Progenitor cell of endocrine pancreas (in vitro differentiated cells): Measurements from ENCODE around the gene SH2B3. TPM values are rescaled to one million over a fixed set of nuclear protein-coding genes. Genes with fewer than 3 reads are reported as not detected.

Experiments
- DNase-seq: peaks from one replicate; pipeline ENCODE4 v3.0.0; 2021; ENCODE audit warnings: low spot score; ENCODE audit not compliant: unreplicated experiment
- H3K27ac Mint-ChIP-seq: 2 replicates; pipeline ENCODE4 v1.8.0; 2021; ENCODE audit warnings: mild to moderate bottlenecking, moderate library complexity, mixed read lengths
- H3K27me3 Mint-ChIP-seq: 2 replicates; pipeline ENCODE4 v1.8.0; 2021; ENCODE audit warnings: mixed read lengths
- H3K36me3 Mint-ChIP-seq: 2 replicates; pipeline ENCODE4 v1.8.0; 2022; ENCODE audit warnings: mixed read lengths; ENCODE audit not compliant: insufficient read depth
- H3K4me1 Mint-ChIP-seq: 2 replicates; pipeline ENCODE4 v1.8.0; 2021; ENCODE audit warnings: low read depth, mixed read lengths
- H3K4me3 Mint-ChIP-seq: 2 replicates; pipeline ENCODE4 v1.8.0; 2021; ENCODE audit warnings: low read depth, mild to moderate bottlenecking, moderate library complexity, mixed read lengths
- H3K9me3 Mint-ChIP-seq: 2 replicates; pipeline ENCODE4 v1.8.0; 2021; ENCODE audit warnings: low read depth, mixed read lengths
- total RNA-seq: library from RNA; stranded (reverse); gene quantifications from 2 replicates; pipeline ENCODE4 v1.2.1, GENCODE V29; 2021
- TF ChIP-seq, protein P1 (sequence below): fragments of 200-600 bp; sonication (generic); IDR thresholded peaks from one replicate; pipeline ENCODE4 v1.5.0; 2021; ENCODE audit warnings: antibody characterized with exemption, mild to moderate bottlenecking; ENCODE audit not compliant: unreplicated experiment

SH2B3 gene
- total RNA-seq, 1 donor from 2014 or later, result 0.72 TPM

DNA sequence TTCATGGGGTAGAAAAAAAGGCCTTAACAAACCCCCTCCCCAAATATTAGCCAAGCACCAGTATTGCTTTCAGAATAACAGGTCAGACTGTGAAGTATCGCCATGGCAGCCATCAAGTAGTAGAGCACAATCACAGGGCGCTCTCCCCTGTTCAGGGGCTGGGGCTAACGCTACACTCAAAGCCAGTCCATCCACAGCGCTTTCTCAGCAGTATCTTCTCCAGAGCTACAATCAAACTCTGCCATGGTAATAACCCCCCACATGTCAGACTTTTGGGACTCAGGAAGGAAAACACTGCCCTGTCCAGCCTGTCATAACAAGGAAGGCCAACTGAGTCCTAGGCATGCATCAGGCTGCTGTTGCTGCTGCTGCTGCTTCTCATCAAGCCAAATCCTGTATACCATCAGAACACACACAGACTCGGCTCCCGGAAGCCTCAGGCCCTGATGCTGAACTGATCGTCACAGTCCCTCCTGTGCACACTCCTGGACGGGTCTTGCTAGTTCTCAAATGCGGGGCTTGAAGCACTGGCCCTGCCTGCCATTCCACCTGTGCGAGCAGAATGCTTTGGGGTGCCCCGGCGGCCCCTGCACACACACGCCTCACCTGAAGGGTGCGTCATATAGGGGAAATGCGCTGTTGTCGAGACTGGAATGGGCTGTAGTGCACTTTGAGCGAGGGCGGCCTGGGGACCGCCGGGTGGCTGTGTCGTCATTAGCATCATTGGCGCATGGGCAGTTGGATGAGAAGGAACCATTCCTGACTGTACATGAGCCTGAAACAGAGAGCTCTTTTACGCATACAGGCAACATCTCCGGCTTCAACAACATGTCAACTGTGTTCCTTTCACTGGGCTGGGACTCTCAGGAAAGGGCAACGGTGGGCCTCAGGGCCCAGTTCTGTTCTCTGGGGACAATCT, 47.6 kb downstream of the SH2B3 start:
- TF ChIP-seq, protein P1, sequence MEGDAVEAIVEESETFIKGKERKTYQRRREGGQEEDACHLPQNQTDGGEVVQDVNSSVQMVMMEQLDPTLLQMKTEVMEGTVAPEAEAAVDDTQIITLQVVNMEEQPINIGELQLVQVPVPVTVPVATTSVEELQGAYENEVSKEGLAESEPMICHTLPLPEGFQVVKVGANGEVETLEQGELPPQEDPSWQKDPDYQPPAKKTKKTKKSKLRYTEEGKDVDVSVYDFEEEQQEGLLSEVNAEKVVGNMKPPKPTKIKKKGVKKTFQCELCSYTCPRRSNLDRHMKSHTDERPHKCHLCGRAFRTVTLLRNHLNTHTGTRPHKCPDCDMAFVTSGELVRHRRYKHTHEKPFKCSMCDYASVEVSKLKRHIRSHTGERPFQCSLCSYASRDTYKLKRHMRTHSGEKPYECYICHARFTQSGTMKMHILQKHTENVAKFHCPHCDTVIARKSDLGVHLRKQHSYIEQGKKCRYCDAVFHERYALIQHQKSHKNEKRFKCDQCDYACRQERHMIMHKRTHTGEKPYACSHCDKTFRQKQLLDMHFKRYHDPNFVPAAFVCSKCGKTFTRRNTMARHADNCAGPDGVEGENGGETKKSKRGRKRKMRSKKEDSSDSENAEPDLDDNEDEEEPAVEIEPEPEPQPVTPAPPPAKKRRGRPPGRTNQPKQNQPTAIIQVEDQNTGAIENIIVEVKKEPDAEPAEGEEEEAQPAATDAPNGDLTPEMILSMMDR, result no peak
- no peaks in the 10 kb centered on the region for H3K4me1 Mint-ChIP-seq
- H3K4me3 Mint-ChIP-seq, result no peak overlapping the region
- H3K36me3 Mint-ChIP-seq, result peaks cover 21% of the 10 kb centered on the region
- DNase-seq, result no peak
- no peaks in the 10 kb centered on the region for H3K27me3 Mint-ChIP-seq
- H3K9me3 Mint-ChIP-seq, result no peaks in the 10 kb centered on the region
- no peak overlapping the region for H3K27ac Mint-ChIP-seq

DNA sequence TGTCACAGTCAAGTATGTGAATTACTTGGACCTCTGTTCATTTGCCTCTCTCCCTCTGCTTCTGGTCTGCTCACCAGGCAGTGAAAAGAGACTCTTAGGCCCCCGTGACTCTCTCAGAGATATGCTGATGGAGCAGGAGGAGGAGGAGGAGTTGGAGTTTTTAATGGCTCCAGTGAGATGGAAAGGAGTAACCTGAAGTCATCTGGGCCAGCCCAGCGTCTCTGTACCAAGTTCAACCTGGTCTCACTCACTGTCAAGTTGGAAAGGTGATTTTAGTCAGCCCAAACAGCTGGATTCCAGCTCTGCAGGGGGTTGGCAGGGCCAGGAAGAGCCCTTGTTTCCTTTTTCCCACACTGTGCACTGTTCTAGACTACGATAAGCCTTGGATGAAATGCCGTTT, 48.6 kb downstream of the SH2B3 start:
- Mint-ChIP-seq H3K4me1 (no peaks in the 10 kb centered on the region), H3K27me3 (no peaks in the 10 kb centered on the region), H3K36me3 (peaks cover 22% of the 10 kb centered on the region), H3K4me3 (no peak overlapping the region), H3K9me3 (no peaks in the 10 kb centered on the region), H3K27ac (no peak overlapping the region)
- DNase-seq, result no peak
- TF ChIP-seq, protein P1, result no peak

DNA sequence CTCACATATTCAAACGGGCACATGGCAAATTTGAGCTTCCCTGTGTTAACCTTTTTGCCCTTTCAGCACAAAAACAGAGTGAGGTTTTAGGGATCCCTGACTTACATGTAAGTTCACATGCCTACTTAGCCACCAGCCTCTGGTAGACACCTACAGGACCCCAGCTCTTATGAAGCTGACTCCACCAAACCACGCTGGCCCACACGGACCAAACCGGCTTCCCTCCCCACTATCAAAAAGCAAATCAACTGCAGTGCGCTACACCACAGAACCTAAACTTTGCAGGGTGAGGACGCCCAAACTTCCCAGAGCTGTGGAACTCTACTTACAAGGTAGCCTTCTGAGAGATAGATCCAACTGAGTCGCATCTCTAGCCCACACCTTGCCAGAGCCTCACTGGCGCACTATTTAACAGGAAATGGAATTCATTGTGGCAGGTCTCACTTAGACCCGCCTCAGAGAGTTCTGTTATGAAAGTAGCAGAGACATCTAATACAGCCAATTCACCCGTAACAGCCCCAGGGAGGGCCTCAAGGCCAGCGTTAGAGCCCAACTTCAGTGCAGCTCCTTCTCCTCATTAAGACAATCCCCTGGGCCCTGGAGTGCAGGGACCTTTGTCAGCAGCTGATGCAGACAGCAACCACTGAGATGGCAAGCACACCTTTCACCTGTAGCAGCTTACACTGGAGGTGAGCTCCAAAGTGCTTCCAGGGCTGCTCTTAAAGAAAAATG, 49.2 kb downstream of the SH2B3 start:
- Mint-ChIP-seq H3K36me3 (peaks cover 22% of the 10 kb centered on the region), H3K4me3 (no peak overlapping the region), H3K27ac (no peak overlapping the region), H3K4me1 (no peaks in the 10 kb centered on the region), H3K27me3 (no peaks in the 10 kb centered on the region), H3K9me3 (no peaks in the 10 kb centered on the region)
- TF ChIP-seq, protein P1, result no peak
- DNase-seq, result no peak

DNA sequence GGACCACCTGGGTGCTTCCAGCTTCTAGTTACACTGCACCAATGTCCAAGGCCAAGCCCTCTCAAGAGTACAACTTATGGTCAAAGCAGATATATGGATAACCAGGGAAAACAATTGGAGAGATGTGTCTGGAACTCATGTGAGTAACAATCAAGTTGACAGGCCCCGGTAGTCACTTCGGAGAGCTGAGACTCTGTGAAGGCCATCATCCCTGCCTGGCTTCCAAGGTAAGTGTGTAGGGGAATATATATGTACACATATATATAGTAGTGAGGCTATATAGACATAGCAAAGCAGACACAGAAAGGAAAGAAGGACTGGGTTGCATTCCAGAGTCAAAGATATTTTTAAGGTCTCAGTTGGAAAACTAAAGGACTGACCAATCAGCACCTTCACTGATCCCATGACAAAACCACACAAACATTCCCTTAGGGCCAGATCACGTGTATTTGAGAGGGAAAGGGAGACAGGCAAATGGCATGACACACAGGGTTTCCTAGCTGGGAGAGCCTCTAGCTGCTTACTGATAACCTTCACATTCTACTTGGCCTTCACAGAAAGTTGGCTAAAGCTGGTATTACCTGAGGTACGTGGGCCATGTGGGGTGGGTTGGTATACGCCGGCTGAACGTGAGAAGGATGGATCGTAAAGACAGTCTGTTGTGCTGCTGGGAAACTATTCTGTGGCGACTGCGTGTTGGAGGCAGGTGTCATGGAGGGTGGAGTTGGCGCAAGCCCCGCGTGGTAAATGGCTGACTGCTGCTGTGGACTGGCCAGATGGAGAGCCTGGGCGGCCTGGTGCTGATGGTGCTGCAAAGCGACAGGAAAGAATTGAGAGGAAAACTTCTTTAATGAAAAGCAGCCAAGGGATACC, 50.0 kb downstream of the SH2B3 start:
- no peaks in the 10 kb centered on the region for H3K9me3 Mint-ChIP-seq
- no peak overlapping the region for H3K4me3 Mint-ChIP-seq
- H3K27ac Mint-ChIP-seq, result no peak overlapping the region
- no peaks in the 10 kb centered on the region for H3K27me3 Mint-ChIP-seq
- H3K36me3 Mint-ChIP-seq, result peaks cover 22% of the 10 kb centered on the region
- no peak for DNase-seq
- TF ChIP-seq, protein P1, result no peak
- no peaks in the 10 kb centered on the region for H3K4me1 Mint-ChIP-seq

DNA sequence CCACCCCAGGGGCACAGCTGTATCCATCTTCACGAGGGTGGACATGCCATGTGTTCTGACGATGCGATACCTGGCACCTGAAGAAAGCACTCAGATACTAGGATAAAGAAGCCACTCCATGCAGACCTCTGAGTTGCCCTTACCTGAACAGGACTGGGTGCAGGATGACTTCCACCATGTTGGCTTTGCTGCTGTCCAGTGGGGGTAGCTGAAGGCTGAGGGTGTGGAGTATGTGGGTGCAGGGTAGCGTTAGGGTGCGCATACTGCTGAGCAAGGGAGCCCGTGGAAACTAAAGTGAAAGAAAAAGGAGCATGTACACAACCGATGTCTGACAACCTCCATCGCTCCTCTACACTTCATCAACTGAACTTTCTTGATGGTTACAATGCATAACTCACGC, 51.3 kb downstream of the SH2B3 start:
- TF ChIP-seq, protein P1, result no peak
- Mint-ChIP-seq H3K27ac (no peak overlapping the region), H3K27me3 (no peaks in the 10 kb centered on the region), H3K36me3 (peaks cover 15% of the 10 kb centered on the region), H3K4me1 (no peaks in the 10 kb centered on the region), H3K4me3 (no peak overlapping the region), H3K9me3 (no peaks in the 10 kb centered on the region)
- DNase-seq, result no peak
